AG04450 (cell line): ENCODE measurements around the gene ZSCAN5A. TPM values are rescaled to one million over a fixed set of nuclear protein-coding genes. Genes with fewer than 3 reads are reported as not detected.
"Not testable (repeated sequence)": the region's sequence is repeated elsewhere in the genome, so short reads cannot be mapped to it uniquely, and the experiment has no call there.

Experiments used
- CTCF ChIA-PET: fragments of 300-600, 350-600 bp; formaldehyde crosslinking; extraction: SDS; loops from one replicate; lab custom pipeline; 2022; ENCODE audit warnings: antibody characterized with exemption, inconsistent platforms; lab: Charles Lee
- POLR2A ChIA-PET: fragments of 350-600 bp; formaldehyde crosslinking; extraction: SDS; loops from one replicate; lab custom pipeline; 2021; ENCODE audit warnings: antibody characterized with exemption, inconsistent platforms; lab: Yijun Ruan, JAX
- DNase-seq: peaks from one replicate; pipeline ENCODE4 v3.0.0-alpha.2; 2011; ENCODE audit warnings: low read depth, low spot score
- H3K27ac ChIP-seq: one replicate; pipeline ENCODE4 v1.5.1; 2012; ENCODE audit warnings: low read depth, low read length, control low read depth
- H3K27me3 ChIP-seq: one replicate; pipeline ENCODE4 v1.6.0; 2012; ENCODE audit warnings: low read length; ENCODE audit not compliant: control insufficient read depth, insufficient read depth
- H3K4me3 ChIP-seq: 2 replicates; pipeline ENCODE4 v1.5.1; 2011; ENCODE audit warnings: mild to moderate bottlenecking, low read depth, low read length, control low read depth
- H3K9me3 ChIP-seq: 2 replicates; pipeline ENCODE4 v1.5.1; 2012; ENCODE audit warnings: low read length; ENCODE audit not compliant: control insufficient read depth, insufficient read depth
- CTCF ChIP-seq: IDR thresholded peaks from 2 replicates; pipeline ENCODE4 v1.5.1; 2011; ENCODE audit warnings: low read depth, low read length, control low read depth, inconsistent platforms
- polyA plus RNA-seq: library from polyadenylated mRNA; depleted of rRNA; stranded (reverse); fragments of >200 nt; gene quantifications from 2 replicates; pipeline ENCODE4 v1.2.3, GENCODE V29; 2011

ZSCAN5A gene
- polyA plus RNA-seq, 1 experiment, result 3.7 TPM

GRCh38 chr19:56253737-56254136 lies 60.9 kb downstream of the ZSCAN5A start:
- Histone ChIP-seq H3K4me3 (no peak overlapping the region), H3K27me3 (no peaks in the 10 kb centered on the region), H3K27ac (no peak overlapping the region), H3K9me3 (peaks cover 6% of the 10 kb centered on the region)
- DNase-seq, result peak; percentile 20
- peak; percentile 56 for TF ChIP-seq CTCF
- CTCF ChIA-PET, result interaction anchor here (0.6 to 9.6 kb wide), 49 partner anchors 8 to 572 kb away, joined by 3 to 396 read pairs (median 6); partner anchors contain the start of genes EDDM13, ZNF787 and ZSCAN5A
- POLR2A ChIA-PET, result interaction anchor here (1.2 to 1.5 kb wide), 2 partner anchors 61 to 80 kb away, joined by 4 to 5 read pairs; partner anchors contain the start of gene ZSCAN5A

- ChIA-PET POLR2A (interaction anchor here (1.2 to 1.5 kb wide), 2 partner anchors 62 to 81 kb away, joined by 4 to 5 read pairs; partner anchors contain the start of gene ZSCAN5A), CTCF (interaction anchor here (0.5 to 9.6 kb wide), 52 partner anchors 8 to 193 kb away, joined by 3 to 396 read pairs (median 6); partner anchors contain the start of genes EDDM13, ZNF787 and ZSCAN5A)
- peak; percentile 33 for DNase-seq
- peak; percentile 86 for TF ChIP-seq CTCF
- Histone ChIP-seq H3K4me3 (no peak overlapping the region), H3K27ac (no peak overlapping the region), H3K9me3 (peaks cover 6% of the 10 kb centered on the region), H3K27me3 (no peaks in the 10 kb centered on the region)
Observed at GRCh38 chr19:56252699-56253422, 61.8 kb downstream of the ZSCAN5A start.

GRCh38 chr19:56248736-56249338 lies 65.8 kb downstream of the ZSCAN5A start:
- H3K4me3 ChIP-seq, H3K9me3 ChIP-seq, POLR2A ChIA-PET, DNase-seq, H3K27me3 ChIP-seq, H3K27ac ChIP-seq: not testable (repeated sequence)
- CTCF ChIA-PET, result interaction anchor here (0.9 to 9.6 kb wide), 3 partner anchors 84 to 185 kb away, joined by 3 to 396 read pairs (median 3); no protein-coding TSS in a partner anchor

GRCh38 chr19:56245764-56246163 lies 68.9 kb downstream of the ZSCAN5A start:
- DNase-seq, H3K27me3 ChIP-seq, H3K9me3 ChIP-seq, H3K27ac ChIP-seq, POLR2A ChIA-PET, H3K4me3 ChIP-seq: not testable (repeated sequence)
- CTCF ChIA-PET, result interaction anchor here (1.8 kb wide), 1 partner anchor 88 kb away, joined by 6 read pairs; no protein-coding TSS in a partner anchor

- TF ChIP-seq CTCF, result no peak
- no peak for DNase-seq
- CTCF ChIA-PET, result interaction anchor here (0.5 to 1.8 kb wide), 2 partner anchors 10 to 88 kb away, joined by 3 to 6 read pairs; no protein-coding TSS in a partner anchor
- H3K9me3 ChIP-seq, result no peaks in the 10 kb centered on the region; the same call in 1 of the 2 replicates
- no peak overlapping the region for H3K4me3 ChIP-seq
- no peak overlapping the region for H3K27ac ChIP-seq
- POLR2A ChIA-PET, result no interaction called here
- H3K27me3 ChIP-seq, result no peaks in the 10 kb centered on the region
Observed at GRCh38 chr19:56245121-56245740, 69.4 kb downstream of the ZSCAN5A start.
